HG03135 (cell line): ENCODE measurements around the gene APBB1IP.

Source experiments
- ATAC-seq: cut with Tn5 transposase; IDR thresholded peaks from one replicate; pipeline ENCODE4 v1.9.1; 2021; ENCODE audit warnings: mild to moderate bottlenecking, moderate library complexity; ENCODE audit not compliant: unreplicated experiment

Gene APBB1IP

GRCh38 chr10:26505491-26505890, 67.3 kb downstream of the APBB1IP start:
- no peak for ATAC-seq

GRCh38 chr10:26506736-26507135, 68.6 kb downstream of the APBB1IP start:
- no peak for ATAC-seq

DNA sequence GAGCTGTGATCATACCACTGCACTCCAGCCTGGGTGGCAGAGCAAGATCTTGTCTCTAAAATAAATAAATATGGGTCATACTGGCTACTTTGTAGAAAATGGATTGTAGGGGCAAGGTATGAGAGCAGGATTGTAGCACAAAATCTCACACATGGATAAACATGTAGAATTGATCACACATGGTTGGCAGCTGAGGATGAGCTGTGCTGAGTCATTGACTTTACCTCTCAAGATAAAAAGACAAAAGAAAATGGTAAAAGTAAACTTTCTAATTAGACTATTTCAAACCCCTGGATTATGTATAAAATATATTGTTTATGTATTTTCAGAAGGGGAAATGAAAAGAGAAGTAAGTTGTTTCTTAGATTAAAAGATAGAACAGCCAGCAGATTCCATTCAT, 69.3 kb downstream of the APBB1IP start:
- no peak for ATAC-seq

DNA sequence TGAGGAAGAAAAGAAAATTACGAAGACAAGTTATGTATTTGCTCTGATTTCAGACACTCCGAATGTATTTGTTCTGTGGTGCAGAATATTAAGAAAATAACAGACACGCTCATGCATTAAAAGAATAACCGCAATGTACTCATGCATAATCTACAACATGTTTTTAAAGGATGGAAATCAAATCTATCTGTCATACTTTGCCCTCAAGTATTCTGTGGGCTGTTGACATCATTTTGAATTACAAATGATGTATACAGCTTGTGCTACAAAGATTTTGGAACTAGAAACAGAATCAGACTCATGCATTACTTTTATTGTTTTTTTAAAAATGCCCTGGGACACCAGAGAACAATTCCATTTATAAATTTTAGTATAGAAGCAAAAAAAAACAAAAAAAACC, 69.9 kb downstream of the APBB1IP start:
- no peak for ATAC-seq

DNA sequence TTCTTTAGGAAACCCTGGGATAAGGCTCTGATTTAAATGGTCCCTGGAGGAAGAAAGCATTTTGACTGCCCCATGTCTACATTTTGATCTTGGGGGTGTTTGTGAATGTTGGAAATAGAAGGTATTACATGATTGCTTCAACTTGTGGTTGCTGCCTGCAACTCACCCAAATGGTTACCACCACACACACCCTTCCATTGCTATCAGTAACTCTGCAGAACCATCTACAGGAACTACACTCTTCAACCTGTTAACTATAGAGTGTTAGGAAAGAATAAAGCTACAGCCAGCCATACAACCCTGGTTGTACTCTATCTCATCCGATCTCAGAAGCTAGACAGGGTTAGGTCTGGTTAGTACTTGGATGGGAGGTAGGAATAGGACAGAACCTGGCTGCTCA, 71.2 kb downstream of the APBB1IP start:
- no peak for ATAC-seq

GRCh38 chr10:26513101-26513500, 75.0 kb downstream of the APBB1IP start:
- no peak for ATAC-seq

DNA sequence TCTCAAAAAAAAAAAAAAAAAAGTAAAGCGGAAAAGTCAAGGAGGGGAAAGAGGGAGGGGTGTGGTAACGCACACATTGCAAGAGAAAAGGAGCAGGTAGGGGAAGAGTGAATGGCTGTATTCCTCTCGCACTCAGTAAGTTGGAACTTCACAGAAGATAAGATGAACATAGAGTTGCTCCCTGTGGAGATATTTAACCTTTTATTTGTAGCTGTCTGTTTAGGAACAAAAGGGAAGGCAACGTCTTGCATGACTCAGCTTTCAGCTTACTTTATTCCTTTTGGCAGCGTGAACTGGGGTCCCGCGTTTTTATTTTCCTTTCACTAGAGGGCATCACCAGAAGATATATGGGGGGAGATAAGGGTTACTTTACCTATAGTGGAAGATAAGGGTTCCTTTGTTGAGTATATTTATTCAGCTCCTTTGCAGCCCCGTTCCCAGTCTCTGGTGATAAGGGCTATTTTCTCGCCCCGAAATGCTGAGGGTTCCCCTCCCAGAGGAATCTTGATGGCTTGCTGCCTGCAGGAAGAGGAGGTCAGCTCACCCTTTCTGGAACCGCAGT, 78.5 kb downstream of the APBB1IP start:
- ATAC-seq = no peak

GRCh38 chr10:26517141-26517867, 79.2 kb downstream of the APBB1IP start:
- no peak for ATAC-seq

DNA sequence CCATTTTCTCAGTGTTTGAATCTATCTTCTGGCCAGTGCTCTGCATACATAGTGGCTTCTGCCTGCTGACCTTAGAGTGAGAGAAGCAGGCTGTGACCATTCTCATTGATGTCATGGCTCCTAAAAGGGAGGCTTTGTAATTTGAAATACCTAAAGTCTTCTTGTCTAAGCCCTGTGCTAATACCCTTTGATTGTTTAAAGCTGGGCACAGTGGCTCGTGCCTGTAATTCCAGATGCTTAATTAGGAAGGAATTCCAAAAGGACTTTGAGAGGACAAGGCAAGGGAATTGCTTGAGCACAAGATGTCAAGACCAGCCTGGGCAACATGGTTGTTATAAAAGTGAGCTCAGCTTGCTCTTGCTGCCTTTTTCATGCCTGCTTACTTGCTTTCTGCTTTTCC, 81.7 kb downstream of the APBB1IP start:
- no peak for ATAC-seq

- no peak for ATAC-seq
Observed at GRCh38 chr10:26520575-26520974, 82.4 kb downstream of the APBB1IP start.

- ATAC-seq = no peak
Observed at GRCh38 chr10:26524161-26524896, 86.2 kb downstream of the APBB1IP start.

DNA sequence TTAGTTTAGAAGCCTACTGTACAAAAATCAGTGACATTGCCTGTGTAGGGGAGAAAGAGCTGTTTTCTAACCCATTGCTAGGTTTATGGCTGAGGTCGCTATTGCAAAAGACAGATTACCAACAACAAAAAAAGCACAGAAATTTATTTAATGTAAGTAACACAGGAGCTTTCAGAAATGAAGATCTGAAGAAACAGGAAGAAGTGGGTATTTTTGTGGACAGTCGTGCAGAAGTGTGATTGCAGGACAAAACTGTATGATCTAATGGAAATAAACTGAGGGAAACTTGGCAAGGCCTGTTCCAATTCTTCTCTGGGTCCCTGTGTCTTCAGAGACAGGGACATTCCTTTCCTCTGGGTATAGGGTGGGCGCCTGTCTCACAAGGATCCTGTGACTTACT, 87.4 kb downstream of the APBB1IP start:
- no peak for ATAC-seq

GRCh38 chr10:26527018-26527417, 88.9 kb downstream of the APBB1IP start:
- no peak for ATAC-seq

- no peak for ATAC-seq
Observed at GRCh38 chr10:26528048-26528447, 89.9 kb downstream of the APBB1IP start.

DNA sequence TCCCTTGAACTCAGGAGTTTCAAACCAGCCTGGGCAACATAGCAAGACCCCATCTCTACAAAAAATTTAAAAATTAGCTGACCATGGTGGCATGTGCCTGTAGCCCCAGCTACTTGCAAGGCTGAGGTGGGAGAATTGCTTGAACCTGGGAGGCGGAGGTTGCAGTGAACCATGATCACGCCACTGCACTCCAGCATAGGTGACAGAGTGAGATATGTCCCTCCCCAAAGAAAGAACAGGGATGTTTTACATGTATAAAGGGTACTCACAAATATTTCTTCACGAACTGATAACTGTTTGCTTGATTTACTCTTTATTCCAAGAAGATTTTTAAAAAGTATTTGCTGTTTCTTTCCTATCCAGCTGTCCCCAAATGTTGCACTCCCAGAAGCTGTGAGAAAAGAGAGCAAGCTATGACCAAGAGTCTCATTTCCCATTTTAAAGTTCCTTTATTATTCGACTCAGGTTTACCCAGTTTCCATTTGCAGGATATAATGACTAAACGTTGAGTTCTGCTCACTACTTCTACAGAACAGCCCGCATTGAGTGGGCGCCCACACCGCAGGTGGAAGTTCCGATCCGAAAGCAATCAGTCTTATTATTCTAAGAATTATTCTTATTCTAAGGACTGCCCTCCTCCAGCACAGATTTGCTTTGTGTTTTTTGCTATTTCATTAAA, 90.7 kb downstream of the APBB1IP start:
- ATAC-seq = no peak

DNA sequence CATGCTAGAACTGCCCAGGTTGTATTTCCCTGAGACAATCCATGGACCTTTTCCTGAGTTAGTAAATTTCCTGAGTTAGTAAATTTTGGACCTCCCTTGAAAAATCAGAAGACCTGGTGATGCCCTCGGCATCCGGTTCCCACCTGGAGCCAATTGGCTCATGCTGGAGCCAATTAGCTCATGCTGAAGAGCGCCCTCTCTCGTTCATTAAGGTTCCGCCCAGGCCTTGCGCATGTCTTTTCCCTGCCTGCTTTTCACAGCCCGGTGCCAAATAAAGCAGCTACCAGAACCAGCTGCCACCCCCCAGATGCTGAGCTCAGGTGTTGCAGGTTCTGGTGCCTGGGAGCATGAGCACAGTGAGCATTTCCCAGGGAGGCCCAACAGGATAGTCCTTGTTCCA, 96.2 kb downstream of the APBB1IP start:
- ATAC-seq = no peak

DNA sequence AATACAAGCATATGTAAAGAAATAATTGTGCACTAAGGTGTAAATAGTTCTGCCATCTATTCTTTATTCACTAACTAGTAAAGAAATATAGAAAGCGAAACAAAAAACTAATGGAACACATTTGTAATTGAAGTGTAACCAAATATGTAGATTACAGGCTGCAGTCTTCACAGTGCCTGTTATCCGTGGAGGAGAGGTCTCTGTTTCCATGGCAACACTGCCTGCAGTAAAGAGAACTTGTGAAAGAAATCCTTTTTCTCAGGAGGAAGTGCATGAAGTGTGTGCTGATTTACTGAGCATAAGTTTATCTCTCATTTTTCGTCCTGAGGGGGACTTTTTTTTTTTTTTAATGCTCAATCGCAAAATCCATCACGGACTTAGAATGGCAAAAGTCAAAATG, 102.5 kb downstream of the APBB1IP start:
- peak; percentile 56 for ATAC-seq

- peak; percentile 64 for ATAC-seq
Observed at GRCh38 chr10:26543567-26544306, 105.6 kb downstream of the APBB1IP start.

- no peak for ATAC-seq
Observed at GRCh38 chr10:26544932-26545331, 106.8 kb downstream of the APBB1IP start.

DNA sequence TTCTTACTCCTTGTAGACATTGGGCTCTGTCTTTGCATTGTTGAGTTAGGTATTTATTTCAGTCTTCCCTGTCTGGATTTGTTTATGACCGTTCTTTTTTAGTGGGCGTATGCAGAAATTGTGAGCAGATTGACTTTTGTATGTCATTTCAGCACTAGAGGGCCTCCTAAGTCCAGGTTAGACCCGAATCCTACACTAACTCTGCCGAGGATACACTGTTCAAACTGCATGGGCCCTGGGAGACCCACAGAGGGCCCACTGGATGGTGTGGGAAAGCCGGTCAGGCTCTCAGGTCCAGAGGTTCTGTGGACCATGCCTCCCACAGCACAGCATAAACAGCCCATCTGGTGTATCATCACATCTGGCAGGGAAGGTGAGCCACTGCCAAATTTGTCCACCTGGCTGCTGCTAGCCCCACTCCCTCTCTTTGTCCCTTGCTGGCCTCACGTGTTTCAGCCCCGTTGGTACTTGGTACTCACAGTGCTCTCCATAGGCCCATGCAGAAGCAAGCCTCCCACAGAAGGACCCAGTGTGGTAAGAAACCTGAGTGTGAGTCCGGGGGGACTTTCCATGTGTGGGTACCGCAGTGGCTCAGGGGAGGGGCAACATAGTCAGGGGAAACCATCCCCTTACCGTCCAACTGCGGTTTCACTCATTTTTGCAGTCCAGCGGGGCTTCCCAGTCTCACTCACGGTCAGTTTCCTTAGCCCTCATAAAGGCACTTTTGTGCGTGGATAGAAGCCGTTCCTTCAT, 112.8 kb downstream of the APBB1IP start:
- no peak for ATAC-seq
